Activated naive CD4-positive, alpha-beta T cell treated with anti-CD3 and anti-CD28 coated beads, Interleukin-2, amount 50 U/mL, for 16 hours (primary cell): ENCODE data around the gene LPIN1.
"Not testable (repeated sequence)": the region's sequence is repeated elsewhere in the genome, so short reads cannot be mapped to it uniquely, and the experiment has no call there.

ENCODE experiments used
- DNase-seq: peaks from one replicate; pipeline ENCODE4 v3.0.0-alpha.2; 2020

Gene LPIN1

DNA sequence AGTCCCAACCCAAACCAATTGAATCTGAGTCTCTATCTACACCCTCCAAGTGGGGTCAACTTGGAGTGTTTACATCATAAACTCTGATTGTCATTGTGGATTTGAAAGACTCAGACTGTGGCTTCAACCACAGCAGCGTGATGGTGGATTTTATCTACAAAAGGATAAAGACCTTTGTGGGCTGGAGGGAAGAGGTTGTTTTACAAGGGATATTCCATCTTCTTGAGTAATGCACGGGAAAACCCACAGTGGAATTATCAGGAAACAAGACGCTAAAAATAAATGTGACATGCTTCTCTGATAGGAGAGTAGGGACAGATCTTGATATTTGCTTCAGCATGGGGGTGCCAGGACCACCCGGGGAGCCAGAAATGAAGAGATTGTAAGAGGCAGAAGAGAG is 93.5 kb downstream of the LPIN1 start:
- DNase-seq: no peak

DNA sequence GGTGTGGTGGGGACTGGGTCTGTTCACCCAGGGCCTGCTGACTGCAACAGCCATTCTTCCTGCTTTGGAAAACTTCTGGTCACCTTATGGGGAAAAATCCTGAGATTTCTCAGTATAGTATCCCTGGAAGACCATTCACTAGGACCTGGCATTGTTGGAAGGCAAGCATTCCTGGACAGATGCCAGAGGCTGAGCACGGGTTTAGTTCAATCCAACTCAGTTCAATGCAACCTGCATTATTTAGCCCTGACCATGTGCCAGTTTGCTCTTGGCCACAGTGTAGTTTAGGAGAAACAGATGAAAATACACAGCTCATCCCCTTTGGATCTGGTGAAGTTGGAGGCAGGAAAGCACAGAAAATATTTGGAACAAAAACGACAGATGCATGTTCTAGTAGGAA is 95.9 kb downstream of the LPIN1 start:
- no peak for DNase-seq

GRCh38 chr2:11844798-11845197 is 98.4 kb downstream of the LPIN1 start:
- DNase-seq: not testable (repeated sequence)

GRCh38 chr2:11847935-11848334 is 101.5 kb downstream of the LPIN1 start:
- not testable (repeated sequence) for DNase-seq

GRCh38 chr2:11850082-11850481 is 103.7 kb downstream of the LPIN1 start:
- DNase-seq: no peak

DNA sequence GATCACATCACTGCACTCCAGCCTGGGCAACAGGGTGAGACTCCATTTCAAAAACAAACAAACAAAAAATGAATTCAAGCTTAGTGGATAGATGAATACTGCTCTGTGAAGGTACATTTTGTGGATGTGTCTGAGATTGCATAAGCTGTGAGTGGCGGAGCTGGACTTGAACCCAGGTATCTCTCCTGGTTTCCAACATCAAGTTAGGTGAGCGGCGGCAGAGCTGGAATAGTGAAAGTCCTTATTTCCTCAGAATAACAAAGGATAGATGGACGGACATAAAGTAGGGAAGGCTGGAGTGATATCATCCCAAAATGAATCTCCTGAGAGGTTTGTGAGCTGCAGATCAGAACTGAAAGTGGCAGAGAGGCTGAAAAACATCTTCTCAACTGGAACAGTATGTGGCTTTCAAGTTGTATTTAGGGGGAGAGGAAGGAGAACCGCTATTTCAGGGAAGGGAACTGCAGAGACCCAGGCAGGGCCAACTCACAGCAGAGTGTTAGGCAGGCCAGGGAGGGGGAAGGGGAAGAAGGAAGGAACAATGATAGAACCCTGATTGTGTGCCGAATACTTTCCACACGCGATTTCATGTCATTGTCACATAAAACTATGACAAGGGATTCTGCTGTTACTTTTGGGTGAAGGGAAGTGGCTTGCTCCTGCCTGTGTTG is 106.2 kb downstream of the LPIN1 start:
- DNase-seq: no peak

DNA sequence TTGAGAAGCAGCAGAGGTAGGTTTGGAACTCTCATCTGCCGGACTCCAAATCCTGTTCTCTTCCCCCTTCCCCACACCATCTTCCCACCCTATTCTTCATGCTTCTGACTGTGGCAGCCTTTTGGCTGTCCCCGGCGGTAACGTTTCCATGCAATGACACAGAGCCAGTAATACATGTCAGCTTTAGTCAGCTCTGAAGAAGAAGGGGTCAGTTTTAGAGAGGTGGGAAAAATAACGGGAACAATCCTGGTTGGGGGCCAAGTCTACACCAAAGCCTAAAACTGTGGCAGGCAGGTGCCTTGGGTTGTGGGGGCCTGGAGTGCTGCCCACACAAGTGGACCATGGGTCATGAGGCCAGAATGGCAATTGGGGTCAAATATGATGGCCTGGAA is 106.8 kb downstream of the LPIN1 start:
- DNase-seq: no peak

- DNase-seq: no peak
Observed at GRCh38 chr2:11855064-11855760, 108.8 kb downstream of the LPIN1 start.

DNA sequence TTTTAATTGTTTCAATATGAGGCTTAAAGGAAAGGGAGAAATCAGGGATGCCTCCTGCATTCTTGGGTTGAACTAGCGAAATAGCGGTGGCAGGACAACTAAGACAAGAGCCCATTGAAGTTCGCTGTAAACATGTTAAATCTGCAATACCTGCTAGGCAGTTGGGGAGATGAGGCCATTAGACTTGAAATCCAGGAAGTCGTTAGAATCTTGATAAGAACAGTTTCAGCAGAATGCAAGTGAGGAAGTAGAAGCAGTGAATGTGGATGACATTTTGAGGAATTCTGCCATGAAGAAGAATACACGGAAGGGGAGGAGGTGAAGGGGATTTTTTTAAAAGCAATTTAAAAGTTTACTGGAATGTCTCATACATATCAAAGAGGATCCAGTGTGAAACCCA is 109.7 kb downstream of the LPIN1 start:
- DNase-seq: no peak

GRCh38 chr2:11858883-11859282 is 112.5 kb downstream of the LPIN1 start:
- no peak for DNase-seq

DNA sequence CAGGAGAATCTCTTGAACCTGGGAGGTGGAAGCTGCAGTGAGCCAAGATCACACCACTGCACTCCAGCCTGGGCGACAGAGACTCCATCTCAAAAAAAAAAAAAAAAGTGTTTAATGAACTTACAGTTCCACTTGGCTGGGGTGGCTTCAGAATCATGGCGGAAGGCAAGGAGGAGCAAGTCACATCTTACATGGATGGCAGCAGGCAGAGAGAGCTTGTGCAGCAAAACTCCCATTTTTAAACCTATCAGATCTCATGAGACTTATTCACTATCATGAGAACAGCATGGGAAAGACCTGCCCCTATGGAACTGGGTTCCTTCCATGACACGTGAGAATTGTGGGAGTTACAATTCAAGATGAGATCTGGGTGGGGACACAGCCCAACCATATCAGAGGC is 113.5 kb downstream of the LPIN1 start:
- not testable (repeated sequence) for DNase-seq

GRCh38 chr2:11861044-11861443 is 114.6 kb downstream of the LPIN1 start:
- DNase-seq: no peak

- DNase-seq: no peak
Observed at GRCh38 chr2:11862049-11862448, 115.6 kb downstream of the LPIN1 start.

DNA sequence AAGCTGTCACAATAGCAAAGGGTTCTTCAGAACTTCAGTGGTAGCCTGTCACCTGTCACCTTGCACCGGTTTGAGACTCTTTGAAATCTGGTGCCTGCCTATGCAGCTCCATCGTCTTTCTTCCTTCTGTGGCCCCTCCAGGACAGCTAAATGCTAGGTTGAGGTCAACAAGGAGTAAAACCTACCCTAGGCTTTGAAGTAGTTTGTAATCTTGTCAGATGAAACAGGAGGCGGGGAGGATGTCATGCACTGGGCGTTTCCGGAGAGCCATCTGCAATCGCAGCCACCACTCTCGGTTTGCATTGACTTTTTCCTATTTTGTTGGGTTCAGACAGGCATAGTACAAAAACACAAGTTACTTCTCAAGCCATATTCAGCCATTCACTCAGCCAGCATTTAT is 116.7 kb downstream of the LPIN1 start:
- no peak for DNase-seq

GRCh38 chr2:11863513-11864328 is 117.3 kb downstream of the LPIN1 start:
- peak; percentile 69 for DNase-seq

DNA sequence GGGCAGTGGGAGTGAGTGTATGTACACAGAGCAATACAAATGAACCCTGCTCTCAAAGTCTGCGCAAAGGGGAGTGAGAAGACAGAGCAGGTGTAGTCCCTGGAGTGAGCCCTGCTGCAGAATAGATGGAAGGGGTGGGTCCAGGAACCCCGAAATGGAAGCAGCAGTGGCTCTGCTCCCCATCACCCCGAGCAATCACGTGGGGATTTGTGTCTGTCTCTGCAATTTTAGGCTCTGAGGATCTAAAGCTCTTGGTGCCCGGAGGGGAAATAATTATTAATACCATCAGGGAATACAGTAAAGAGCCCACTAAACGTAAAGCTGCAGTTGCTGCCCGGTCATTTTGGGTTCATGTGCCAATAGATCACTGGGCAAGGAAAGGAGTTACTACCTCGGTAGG is 118.3 kb downstream of the LPIN1 start:
- DNase-seq: no peak

GRCh38 chr2:11865378-11865777 is 118.9 kb downstream of the LPIN1 start:
- DNase-seq: no peak

GRCh38 chr2:11865805-11866204 is 119.4 kb downstream of the LPIN1 start:
- no peak for DNase-seq

DNA sequence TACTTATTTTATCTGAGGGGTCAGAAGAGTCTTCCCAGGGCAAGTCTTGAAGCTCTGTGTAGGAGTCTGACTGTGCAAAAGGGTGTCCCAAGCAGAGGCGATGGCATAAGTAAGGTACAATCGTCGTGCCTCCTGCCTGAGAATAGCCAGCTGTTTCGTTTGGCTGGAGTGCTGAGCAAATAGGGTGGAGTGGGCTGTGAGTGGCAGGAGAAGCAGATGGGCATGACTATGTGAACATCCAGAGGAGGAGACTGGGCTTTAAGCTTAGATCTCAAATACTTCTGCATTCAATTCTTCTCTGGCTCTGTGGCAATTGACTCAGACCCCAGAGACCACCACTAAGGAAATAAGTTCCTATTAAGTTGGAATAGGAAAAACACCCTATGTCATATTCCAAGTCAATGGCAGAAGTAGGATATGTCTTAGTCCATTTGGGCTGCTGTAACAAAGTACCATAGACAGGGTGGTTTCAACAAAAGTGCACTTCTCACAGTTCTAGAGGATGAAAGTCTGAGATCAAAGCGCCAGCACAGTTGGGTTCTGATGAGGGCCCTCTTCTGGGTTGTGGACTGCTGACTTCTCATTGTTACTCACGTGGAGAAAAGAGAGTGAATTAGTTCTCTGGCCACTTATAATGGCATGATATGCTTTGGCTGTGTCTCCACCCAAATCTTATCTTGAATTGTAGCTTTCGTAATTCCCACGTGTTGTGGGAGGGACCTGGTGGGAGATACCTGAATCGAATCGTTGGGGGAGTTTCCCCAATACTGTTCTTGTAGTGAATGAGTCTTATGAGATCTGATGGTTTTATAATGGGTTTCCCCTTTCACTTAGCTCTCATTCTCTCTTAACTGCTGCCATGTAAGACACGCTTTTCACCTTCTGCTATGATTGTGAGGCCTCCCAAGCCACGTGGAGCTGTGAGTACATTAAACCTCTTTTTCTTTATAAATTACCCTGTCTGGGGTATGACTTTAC is 120.2 kb downstream of the LPIN1 start:
- no peak for DNase-seq

- DNase-seq: no peak
Observed at GRCh38 chr2:11867926-11868325, 121.5 kb downstream of the LPIN1 start.

GRCh38 chr2:11869391-11869991 is 123.1 kb downstream of the LPIN1 start:
- no peak for DNase-seq

GRCh38 chr2:11870064-11870463 is 123.6 kb downstream of the LPIN1 start:
- no peak for DNase-seq
